ENCODE results near the gene DDX42.

- TF ChIP-seq CTCF (IDR thresholded peaks at IDR 0.05; ENCODE audit: poor library complexity) = no peak
- TF ChIP-seq EZH2 (IDR thresholded peaks at IDR 0.05; ENCODE audit: borderline replicate concordance) = no peak
- no peak for TF ChIP-seq EZH2phosphoT487 (IDR thresholded peaks at IDR 0.05; ENCODE audit: low read depth, severe bottlenecking, unreplicated experiment)
Observed at GRCh38 chr17:63837480-63837879, 63.5 kb downstream of the DDX42 start.

Measured in hepatocyte (in vitro differentiated cells).